ENCODE measurements around the gene SHLD1.

GRCh38 chr20:5741089-5741488 is 9.1 kb upstream of the SHLD1 start:
- TF ChIP-seq YY1 (IDR thresholded peaks at IDR 0.05; ENCODE audit: insufficient read depth, insufficient read length) (no peak), ZNF274 (IDR thresholded peaks at IDR 0.05; ENCODE audit: low read depth, low read length) (no peak), SUZ12 (IDR thresholded peaks at IDR 0.05; ENCODE audit: extremely low read depth, insufficient read depth, insufficient read length) (no peak)
